HuH-7 (cell line): ENCODE measurements around the gene EPB41L1.

Source experiments
- DNase-seq: peaks from one replicate; pipeline ENCODE4 v3.0.0; 2011; ENCODE audit warnings: low spot score

EPB41L1 gene

DNA sequence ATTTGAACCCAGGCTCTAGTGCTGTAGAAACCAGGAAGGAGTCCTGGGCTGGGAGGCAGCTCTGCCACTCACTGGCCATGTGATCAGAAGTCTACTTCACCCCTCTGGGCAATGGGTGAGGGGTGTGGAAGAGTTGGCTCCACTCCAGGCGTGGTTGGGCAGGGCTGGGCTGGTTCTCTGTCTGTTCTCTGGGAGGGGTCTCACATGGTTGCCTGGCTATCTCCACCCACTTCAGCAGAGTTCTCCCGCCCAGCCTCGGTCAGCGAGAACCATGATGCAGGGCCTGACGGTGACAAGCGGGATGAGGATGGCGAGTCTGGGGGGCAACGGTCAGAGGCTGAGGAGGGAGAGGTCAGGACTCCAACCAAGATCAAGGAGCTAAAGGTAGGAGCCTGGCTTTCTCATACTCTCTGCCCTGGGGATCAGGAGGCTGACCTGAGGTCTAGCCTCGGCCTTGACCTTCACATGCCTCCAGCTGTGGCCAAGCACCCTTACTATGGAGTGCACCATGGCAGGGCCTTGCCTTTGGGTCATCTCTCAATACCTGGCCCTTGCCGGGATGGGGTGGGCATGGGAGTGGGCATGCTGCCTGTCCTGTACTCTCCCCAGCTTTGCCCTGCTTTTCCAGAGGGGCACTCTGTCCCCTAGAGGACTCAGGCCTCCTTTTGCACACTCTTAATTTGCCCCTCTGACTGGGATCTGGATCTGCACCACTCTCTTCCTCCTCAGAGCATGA lies 39.6 kb downstream of the EPB41L1 start:
- no peak for DNase-seq

DNA sequence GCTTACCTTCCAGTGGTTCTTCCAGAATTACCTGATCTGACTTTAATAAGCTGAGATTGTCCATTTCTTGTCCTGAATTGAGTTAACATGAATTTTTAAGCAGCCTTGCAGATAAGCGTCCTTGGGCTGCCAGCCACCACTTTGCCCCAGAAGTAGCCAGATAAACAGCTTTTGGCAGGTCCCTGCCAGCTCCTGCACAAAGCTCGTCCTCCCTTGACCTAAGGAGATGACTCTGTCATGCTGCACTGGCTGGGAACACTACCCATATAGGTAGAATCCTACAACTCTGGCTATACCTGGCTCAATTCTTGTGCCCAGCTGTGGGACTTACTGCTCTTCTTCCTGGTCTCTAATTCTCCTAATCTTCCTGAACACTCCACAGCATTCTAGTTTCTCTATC lies 42.1 kb downstream of the EPB41L1 start:
- DNase-seq, result no peak

DNA sequence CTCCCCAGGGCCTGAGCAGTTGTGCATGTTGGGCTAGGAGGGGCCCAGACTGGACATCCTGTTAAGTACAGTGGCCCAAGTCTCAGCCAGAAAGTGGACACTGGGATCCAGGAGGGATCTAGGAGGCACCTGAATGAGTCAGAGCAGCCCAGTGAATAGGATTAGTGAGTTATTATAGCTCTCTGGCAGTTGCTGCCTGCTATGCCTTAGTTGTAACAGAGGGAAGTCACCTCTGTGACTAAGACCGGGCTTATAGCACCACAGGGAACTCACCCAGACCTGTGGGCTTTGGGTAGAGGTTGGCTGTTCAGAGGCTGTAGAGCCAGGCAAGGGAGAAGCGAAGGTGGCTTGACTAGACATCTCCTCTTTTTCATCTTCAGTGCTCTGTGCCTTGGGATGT lies 42.7 kb downstream of the EPB41L1 start:
- DNase-seq, result no peak

DNA sequence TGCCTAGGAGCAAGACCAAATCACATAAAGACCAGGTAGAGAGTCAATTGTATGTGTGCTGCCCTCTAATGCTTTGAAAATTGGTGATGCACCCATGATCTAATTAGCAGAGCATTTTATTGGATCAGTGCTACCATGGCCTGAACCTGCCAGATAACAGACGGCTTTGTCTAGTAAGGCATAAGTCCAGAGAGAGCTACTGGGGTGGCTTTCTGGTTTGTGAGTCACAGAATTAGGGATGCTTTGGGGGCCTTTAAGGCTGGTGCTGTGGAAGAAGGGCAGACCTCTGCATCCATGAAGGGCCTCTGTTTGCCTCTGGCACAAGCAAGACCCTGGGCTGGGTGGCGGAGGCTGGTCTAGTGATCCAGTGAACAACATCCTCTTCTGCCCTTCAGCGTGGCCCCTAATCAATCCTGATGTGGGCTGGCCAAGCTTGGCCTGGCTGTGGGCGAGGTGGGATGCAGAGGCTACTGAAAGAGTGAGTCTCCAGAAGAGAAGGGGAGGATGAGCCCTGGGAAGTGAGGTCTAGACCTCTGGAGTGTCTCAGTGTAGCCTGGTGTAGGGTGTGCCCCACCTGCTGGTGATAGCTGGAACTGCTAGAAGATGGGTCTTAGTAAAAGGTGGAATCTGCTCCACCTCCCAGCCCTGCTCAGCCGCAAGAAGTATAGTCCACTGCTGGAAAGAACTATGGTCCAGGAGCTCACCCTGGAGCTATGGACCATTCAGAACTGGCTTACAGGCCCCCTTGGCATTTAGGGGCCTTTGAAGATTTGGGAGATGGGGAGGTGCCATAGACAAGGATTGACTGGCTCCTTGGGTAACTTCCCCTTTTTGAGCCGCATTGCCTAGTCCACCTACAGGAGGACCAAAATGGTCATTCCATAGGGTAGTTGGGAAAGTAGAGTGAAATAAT lies 45.1 kb downstream of the EPB41L1 start:
- DNase-seq, result peak; percentile 89

DNA sequence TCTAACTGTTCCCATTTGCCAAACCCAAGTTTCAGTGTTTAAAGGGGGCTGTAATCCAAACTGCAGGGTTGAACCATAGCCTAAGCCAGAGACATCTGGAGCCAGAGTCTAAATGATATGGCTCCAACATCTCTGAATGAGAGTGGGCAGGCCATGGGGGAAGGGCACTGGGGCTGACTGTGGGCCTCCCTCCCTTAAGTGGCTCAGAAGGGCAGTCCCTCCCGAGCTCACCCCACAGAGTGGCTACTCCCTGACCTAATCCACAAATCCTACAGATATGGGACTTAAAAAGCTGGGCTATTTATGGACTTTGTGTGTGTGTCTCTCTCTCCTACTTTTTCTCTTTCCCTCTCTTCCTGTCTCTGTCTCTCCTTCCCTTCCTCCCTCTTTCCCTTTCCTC lies 45.9 kb downstream of the EPB41L1 start:
- DNase-seq, result no peak

DNA sequence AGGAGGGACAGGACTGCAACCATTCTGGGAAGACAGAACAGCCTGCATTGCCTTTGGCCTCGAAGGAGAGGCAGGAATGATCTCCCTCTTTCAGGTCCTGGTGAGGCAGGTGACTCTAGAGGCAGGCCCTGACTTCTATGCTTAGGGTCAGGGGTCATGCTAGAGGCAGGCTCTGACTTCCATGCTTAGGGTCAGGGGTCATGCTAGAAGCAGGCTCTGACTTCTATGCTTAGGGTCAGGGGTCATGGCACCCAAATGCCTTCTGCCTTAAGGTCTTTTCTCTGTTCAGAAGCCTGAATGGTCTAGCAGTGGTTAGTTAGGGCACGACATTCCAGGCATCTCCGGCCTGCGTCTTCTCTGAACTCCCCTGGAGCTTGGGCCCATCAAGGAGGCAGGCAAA lies 46.7 kb downstream of the EPB41L1 start:
- no peak for DNase-seq

DNA sequence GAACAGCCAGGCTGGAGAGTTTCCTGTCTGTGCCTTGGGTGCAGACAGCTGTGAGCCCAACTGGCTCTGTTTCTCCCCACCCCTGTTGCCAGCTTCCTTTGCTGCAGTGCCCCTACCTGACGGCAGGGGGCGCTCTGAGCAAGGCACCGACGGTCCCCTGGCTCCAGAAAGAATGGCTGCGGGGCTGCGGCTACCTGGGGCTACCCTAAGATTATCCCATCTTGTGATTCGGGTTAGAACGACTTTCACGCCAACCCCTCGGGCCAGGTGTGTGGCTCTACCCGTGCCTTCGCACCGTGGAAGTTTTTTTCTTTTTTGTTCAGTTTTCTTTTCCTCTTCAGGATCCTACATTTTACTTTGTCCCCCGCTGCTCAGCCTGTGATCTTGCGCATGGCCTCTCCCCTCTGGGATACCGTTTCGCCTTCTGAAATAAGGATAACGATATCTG lies 48.4 kb downstream of the EPB41L1 start:
- peak; percentile 88 for DNase-seq

DNA sequence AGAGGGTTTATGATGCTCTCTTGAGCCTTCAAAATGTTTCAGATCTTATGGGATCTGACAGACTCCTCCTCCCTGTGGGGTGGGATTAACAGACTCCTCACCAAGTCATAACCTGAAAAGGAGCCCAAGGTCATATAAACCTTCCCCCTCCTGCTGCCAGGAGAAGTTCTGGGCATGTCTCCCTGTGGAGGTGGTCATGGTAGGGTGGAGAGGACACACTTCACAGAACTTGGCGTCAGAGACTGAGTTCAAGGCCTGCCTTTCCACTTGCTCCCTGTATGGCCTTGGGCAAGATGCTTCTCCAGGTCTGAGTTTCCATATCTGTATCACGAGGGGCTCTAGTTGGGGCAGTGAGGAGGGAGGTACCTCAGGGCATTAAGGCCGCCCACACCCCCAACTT lies 49.3 kb downstream of the EPB41L1 start:
- no peak for DNase-seq

DNA sequence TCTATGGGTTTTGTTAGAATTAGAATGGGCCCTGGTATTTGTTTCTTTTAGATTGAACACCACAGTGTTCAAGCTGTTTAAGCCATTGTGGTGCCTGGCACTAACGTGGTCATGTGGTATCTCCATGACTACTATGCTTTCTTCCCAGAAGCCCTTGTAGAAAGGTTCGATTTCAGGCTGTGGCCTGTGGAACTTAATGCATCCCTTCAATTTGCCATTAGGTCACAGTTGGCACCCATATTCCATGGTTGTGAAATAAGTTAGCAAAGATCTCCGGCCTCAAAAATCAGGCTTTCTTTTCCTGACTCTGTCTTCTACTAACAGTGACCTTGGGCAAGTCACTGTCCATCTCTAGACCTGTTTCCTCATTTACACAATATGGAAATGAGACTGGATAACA lies 50.5 kb downstream of the EPB41L1 start:
- DNase-seq, result no peak

DNA sequence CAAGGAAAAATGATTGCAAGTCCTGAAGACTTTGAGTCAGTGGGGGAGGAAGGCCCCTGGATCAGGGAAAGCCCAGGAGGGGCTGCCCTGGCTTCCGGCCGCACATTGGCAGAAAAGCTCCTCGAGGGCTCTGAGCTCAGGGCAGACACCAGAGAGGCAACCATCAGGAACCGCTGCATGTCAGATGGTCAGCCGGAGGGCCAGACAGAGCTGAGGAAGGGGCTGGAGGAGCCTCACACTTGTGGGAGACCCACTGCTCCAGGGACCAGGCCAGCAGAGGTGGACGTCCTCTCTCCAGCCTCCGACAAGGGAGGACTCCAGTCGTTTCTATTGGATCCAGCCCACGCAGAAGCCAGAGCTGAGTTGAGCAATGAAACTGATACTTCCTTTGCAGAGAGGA lies 51.5 kb downstream of the EPB41L1 start:
- DNase-seq, result no peak

DNA sequence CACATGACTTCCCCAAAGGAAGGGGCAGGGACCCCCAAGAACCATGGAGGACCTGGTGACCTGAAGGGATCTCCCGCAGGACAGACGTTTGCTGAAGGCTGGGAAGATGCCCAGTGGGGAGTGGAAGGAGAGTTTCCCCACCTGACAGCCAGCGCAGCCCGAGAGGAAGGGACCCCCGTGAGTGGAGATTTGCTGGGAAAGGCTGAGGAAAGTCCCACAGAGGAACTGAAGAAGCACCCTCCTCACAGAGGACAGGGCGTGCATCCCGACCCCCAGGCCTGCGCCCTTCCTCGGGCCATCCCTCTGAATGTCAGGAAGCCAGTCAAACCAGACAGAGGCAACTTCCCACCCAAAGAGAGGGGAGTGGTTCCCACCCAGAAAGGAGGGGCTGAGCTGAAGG lies 52.1 kb downstream of the EPB41L1 start:
- no peak for DNase-seq

DNA sequence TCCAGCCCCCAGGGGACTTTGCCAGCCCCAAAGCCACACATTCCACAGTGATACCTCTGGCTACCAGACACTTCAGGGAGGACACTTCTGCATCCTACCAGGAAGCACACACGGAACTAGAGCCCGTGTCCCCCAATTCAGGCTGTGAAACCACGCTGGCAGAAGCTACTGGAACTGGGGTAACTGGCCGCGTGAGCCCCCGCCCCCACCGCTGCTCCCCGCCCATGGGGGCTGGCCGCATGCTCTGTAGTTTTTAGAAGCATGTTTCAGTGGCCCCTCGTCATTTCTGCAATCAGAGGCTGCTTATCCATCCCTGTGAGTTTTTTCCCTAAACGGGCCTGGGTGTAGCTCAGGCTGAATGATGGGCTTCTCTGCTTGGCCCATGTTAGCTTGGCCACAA lies 53.1 kb downstream of the EPB41L1 start:
- no peak for DNase-seq

DNA sequence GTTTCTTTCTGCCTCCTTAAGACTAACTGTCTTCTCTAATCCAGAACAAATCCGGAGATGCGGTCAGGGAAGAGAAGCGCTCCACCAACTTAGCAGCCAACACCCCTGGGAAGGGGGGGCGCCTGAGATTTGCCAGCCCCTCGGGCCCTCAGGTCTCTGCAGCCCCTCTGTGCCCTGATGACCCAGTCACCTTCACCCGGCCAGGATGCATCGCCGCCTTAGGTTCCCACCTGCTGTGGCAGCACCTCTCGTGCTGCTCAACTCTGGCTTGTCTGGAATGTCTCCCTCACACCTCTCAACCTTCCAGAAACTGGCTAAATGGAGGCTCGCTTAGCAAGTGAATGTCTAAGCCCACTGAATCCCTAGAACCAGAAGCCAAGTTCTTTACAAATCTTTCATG lies 53.7 kb downstream of the EPB41L1 start:
- no peak for DNase-seq

DNA sequence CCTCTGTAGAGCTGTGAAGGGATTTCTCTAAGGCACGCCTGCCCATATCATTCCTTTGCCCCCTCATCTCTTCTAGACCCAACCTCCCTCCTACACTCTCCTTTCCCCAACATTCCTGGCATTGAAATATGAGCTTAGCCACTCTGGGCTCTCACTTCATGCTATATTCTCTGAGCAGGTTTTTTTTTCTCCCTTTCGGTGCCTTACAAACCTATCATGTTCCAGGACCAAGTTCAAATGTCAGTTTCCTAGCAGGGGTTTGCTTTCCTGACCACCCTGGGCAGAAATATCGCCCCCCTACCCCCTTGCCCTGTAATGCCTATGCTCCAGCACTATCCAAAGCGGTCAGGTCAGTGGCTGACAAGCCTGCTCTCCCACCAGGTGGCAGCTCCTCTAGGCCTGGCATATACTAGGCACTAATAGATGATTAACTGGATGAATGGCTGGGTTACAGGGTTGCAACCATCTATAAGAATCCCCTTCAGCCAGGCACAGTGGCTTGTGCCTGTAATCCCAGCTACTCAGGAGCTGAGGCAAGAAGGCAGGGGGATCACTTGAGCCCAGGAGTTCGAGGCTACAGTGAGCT lies 56.0 kb downstream of the EPB41L1 start:
- no peak for DNase-seq

DNA sequence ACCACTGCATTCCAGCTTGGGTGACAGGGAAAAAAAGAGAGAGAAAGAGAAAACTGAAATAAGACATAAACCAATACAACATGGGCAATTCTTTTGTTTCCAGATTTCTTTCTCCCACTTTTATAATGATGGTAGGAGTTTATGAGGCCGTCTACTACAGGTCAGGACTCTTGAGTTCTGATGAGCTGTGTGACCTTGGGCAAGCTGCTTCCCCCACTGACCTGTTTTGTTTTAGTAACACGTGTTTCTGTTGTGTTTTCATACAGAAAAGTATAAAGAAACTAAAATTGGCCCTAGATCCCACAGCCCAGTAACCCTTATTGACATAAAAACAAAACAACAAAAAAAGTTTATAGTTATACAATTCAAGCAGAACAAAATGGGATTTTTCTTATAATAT lies 58.8 kb downstream of the EPB41L1 start:
- DNase-seq, result no peak

DNA sequence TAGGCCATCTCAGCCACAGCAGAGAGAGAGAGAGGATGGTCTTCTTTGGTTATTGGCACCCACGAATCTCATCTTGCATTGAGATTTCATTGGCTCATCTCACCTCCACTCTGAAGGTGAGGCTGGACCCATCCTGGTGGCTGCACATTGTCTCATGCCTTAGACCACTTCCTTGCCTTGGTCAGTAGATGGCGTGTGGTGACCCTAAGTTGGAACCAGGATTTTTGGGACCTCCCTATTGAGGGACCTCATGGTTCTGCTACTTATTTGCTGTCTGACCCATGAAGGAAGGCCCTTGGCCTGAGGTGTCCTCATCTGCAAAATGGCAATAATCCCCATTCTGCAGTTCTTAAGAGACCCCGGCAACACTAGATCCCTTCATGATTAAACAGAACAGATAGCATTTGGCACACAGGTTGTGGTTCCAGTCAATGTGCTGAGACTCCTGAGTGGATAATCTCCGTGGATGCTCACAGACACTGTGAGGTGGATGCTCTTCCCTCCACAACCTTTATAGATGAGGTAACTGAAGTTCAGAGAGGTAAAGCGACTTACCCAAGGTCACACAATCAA lies 60.2 kb downstream of the EPB41L1 start:
- DNase-seq, result peak; percentile 61

DNA sequence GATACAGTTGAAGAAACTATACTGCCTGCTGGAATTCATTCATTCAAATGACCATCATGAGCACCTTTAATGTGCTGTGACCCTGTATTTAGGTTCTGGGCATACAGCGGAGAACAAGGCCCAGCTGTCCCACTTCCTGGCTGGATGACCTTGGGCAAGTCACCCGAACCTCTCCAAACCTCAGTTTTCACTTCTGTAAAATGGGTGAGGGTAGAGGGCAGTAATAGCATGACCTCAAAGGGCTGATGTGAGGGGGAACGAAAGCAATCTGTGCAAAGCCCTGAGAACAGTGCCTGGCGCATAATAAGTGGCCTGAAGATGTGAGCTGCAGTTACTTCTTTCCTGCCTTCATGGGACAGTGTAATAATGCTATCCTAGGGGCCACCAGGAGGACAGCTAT lies 61.2 kb downstream of the EPB41L1 start:
- DNase-seq, result no peak

DNA sequence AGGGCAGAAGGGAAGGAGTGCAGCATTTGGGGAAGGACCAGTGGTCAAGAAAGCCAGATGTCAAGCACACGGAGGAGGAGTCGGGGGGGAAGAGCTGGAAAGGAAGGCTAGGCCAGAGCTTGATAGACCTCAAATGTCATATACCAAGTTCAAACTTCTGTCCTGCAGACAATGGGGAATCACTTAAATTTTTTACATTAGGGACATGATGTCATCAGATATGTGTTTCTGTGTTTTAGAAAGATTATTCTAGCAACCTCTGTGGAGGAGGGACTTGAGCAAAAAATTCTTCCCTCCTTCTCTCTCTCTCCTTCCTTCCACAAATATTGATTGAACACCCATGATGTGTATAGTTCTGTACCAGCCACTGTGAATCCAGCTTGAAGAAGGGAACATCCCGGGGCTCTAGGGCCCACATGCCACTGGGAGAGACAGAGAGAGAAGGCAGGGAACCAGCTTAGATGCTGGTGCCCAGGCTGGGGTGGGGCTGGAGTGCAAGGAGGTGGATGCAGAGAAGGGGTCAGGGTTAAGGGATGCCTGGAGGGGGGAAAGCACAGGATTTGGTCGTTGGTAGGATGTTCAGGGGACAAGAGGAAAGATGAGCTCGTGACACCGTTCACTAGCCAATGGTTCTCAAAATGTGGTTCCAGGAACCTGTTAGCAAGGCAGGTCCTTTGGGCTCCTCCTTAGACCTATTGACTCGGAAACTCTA lies 61.9 kb downstream of the EPB41L1 start:
- DNase-seq, result no peak

DNA sequence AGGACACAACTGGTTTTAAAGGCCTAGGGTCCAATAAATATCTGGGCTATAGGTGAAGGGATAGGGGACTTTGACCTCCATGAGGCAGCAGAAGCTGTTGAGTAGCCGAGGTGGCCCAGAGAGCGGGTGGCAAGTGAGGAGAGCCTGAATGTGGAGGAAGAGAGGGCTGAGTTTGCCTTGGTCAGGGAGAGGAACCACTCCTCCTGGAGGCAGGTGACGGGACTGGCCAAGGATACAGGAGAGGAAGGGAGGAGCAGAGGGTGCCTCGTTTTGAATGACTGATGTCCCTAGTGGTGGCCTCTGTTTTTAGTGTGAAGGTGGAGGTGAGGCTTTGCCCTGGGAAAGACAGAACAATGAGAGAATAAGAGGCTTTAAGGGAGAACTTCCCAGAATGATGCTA lies 62.7 kb downstream of the EPB41L1 start:
- DNase-seq, result peak; percentile 75

DNA sequence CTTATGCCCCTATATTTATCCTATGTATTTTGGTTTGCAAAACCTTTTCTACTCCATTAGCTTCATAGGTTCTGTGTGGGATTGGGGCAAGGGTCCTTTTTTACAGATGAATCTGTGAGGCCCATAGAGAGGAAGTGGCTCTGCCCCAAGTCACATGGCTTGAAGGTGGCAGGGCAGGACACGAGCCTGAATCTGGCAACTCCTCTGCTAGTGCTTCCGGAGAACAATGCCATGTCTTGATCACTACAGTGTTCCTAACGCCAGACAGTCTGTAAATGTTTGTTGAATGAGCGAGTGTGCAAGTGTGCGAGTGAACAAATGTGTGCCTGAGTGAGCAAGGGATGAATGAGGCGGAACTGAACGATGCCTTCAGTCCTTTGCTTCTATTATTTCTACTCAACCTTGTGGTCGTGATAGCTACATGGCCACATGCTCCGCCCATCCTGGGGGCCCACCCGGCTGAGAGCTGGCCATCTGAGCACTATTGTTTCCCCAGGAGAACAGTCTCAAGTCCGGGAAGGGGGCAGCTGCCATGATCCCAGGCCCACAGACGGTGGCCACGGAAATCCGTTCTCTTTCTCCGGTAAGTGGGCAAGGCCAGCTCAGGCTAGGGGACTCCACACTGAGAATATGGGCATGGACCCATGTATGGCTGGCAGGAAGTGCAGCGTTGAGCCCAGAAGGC lies 64.0 kb downstream of the EPB41L1 start:
- DNase-seq, result no peak

DNA sequence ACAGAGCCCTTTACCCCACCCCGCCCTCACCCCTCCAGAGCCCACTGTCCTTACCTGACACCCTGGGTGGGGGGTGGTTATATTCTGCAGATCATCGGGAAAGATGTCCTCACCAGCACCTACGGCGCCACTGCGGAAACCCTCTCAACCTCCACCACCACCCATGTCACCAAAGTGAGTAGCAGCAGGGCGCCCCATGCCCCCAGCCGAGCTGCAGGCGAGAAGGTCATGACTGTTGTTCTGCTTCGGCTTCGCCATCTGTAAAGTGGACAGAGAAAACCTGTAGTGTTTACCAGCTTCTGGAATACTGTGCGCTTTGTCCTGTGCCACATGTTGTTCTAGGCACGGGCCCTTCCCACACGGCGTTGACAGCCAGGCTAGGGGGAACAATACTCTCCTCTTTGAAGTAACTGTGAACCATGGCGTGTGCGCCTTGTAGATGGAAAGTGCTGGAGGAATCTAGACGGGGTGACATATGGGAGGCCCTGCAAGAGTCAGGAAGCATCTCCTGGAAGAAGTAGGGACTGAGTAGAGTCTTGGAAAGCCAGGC lies 65.2 kb downstream of the EPB41L1 start:
- no peak for DNase-seq
